HG03025 (cell line): Measurements from ENCODE around the gene HOXA10.

Source experiments
- ATAC-seq: cut with Tn5 transposase; IDR thresholded peaks from one replicate; pipeline ENCODE4 v1.9.1; 2021; ENCODE audit warnings: mild to moderate bottlenecking, moderate library complexity; ENCODE audit not compliant: unreplicated experiment, low FRiP score

The HOXA10 gene

GRCh38 chr7:27147199-27148030 is 26.7 kb downstream of the HOXA10 start, which contains the start of gene HOXA6:
HOXA6 (minus strand) TSS chr7:27147774; CDS start chr7:27147749, 25 bp downstream.
- ATAC-seq = no peak

GRCh38 chr7:27146491-27147198 is 27.5 kb downstream of the HOXA10 start:
- ATAC-seq = no peak

GRCh38 chr7:27145914-27146412 is 28.2 kb downstream of the HOXA10 start:
- ATAC-seq = no peak

- ATAC-seq = no peak
Observed at GRCh38 chr7:27145165-27145913, 28.8 kb downstream of the HOXA10 start.

GRCh38 chr7:27144781-27145164 is 29.3 kb downstream of the HOXA10 start:
- no peak for ATAC-seq

- no peak for ATAC-seq
Observed at GRCh38 chr7:27143950-27144780, 30.0 kb downstream of the HOXA10 start.

GRCh38 chr7:27143023-27143949 is 30.8 kb downstream of the HOXA10 start, which contains the start of gene HOXA5:
HOXA5 (minus strand) TSS chr7:27143681; CDS start chr7:27143607, 74 bp downstream.
- ATAC-seq = no peak

GRCh38 chr7:27142580-27143022 is 31.5 kb downstream of the HOXA10 start:
- no peak for ATAC-seq

GRCh38 chr7:27141923-27142579 is 32.1 kb downstream of the HOXA10 start:
- ATAC-seq = no peak

- no peak for ATAC-seq
Observed at GRCh38 chr7:27141137-27141922, 32.8 kb downstream of the HOXA10 start.

GRCh38 chr7:27140126-27140857 is 33.8 kb downstream of the HOXA10 start:
- no peak for ATAC-seq

- no peak for ATAC-seq
Observed at GRCh38 chr7:27139334-27140125, 34.6 kb downstream of the HOXA10 start.

- ATAC-seq = no peak
Observed at GRCh38 chr7:27138985-27139333, 35.2 kb downstream of the HOXA10 start.

- no peak for ATAC-seq
Observed at GRCh38 chr7:27138472-27138871, 35.6 kb downstream of the HOXA10 start.

- no peak for ATAC-seq
Observed at GRCh38 chr7:27137640-27138315, 36.3 kb downstream of the HOXA10 start.

GRCh38 chr7:27134392-27134791 is 39.7 kb downstream of the HOXA10 start:
- no peak for ATAC-seq
